Adrenal gland (tissue), 5 donors: Measurements from ENCODE around the gene ZSCAN10.

ENCODE experiments used
- POLR2A ChIP-seq, 2 donors: fragments of 450-650 bp; IDR thresholded peaks; one replicate each; pipeline ENCODE4 v1.6.1; 2017; ENCODE audit warnings: antibody characterized with exemption in 2 of 2, mild to moderate bottlenecking in 2 of 2, moderate library complexity in 1 of 2
- TF ChIP-seq, protein P1 (sequence below), 6 experiments: fragments of 450-650 bp in 4 of 6; fragments of 200-600 bp in 2 of 6; sonication (generic) in 1 of 6; IDR thresholded peaks; 1 replicate in 5 of 6; 2 replicates in 1 of 6; pipeline versions ENCODE4 v1.5.1 to v1.8.0; 2016 to 2021; ENCODE audit warnings: antibody characterized with exemption in 6 of 6, mild to moderate bottlenecking in 2 of 6, moderate library complexity in 1 of 6
- donor health status: DM: no; HTN: no; CAD: no.

DNA sequence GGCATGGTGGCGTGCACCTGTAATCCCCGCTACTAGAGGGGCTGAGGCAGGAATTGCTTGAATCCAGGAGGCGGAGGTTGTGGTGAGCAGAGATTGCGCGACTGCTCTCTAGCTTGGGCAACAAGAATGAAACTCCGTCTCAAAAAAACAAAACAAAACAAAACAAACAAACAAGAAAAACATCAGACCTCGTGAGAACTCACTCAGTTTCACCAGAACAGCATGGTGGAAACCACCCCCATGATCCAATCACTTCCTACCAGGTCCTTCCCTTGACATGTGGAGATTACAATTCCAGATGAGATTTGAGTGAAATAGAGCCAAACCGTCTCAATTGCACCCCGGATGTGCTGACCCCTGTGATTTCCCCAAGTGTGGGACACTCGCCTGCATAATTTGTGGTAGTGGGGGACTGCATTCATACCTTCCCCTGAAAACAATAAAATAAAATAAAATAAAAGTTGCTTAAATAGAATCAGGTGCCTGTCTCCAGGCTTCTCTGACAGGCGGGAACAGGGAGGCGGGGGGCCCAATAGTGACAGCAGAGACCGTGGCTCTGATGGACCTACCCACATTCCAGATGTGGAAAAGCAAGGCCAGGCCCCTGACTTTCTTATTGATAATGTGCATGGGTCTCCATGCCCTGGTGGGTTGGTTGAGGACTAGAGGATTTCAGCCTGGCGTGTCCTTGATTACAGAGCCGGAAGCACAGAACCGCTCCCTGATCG lies 13.1 kb downstream of the ZSCAN10 start:
- TF ChIP-seq, protein P1, sequence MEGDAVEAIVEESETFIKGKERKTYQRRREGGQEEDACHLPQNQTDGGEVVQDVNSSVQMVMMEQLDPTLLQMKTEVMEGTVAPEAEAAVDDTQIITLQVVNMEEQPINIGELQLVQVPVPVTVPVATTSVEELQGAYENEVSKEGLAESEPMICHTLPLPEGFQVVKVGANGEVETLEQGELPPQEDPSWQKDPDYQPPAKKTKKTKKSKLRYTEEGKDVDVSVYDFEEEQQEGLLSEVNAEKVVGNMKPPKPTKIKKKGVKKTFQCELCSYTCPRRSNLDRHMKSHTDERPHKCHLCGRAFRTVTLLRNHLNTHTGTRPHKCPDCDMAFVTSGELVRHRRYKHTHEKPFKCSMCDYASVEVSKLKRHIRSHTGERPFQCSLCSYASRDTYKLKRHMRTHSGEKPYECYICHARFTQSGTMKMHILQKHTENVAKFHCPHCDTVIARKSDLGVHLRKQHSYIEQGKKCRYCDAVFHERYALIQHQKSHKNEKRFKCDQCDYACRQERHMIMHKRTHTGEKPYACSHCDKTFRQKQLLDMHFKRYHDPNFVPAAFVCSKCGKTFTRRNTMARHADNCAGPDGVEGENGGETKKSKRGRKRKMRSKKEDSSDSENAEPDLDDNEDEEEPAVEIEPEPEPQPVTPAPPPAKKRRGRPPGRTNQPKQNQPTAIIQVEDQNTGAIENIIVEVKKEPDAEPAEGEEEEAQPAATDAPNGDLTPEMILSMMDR (IDR thresholded peaks at IDR 0.05): no peak
- no peak for TF ChIP-seq POLR2A (IDR thresholded peaks at IDR 0.05)
